ENCODE data around the gene RLN3. TPM values are rescaled to one million over a fixed set of nuclear protein-coding genes. Genes with fewer than 3 reads are reported as not detected.
"Not testable (repeated sequence)": the region's sequence is repeated elsewhere in the genome, so short reads cannot be mapped to it uniquely, and the experiment has no call there.

RLN3 gene
- total RNA-seq, 2 experiments from 2014 or later: not detected

DNA sequence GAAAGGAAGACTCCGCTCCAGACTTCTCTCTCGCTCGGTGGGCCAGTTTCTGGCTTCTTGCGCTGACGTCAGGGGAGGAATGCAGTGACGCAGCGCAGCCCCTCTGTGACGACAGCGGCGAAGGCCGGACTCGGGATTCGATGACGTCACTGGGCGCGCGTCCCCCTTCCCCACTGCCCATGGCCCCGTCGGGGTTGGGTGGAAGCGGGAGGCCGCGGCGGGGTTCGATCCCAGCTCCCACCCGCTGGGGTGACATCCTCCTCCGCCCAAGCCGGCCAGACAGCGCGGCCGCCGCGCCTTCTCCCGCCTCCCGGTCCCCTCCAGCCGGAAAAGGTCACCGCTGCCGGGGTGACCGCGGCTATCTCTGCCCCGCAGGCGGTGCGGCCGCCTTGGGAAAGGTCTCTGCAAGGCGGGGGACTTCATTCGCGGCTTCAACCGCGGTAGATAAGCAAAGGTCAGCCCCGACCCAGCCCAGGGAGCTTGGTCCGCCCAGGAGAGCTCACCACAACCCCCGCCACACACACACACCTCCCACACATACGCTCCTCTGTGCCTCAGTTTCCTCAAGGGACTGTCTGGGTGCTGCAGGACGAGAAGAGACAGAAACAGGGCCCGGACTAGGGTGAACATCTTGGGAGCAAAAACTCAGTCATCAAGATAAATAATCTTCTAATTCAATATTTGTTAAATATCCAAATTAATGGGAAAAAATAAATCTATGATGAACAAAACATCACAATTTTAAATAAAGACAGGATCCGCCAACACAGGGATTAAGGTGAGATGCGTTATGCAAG, 21.0 kb upstream of the RLN3 start:
- ATAC-seq: peak; percentile 32
- no peak for DNase-seq
- peak overlapping the region; percentile 99 for H3K27ac Mint-ChIP-seq
- H3K27me3 Mint-ChIP-seq: no peaks in the 10 kb centered on the region
- H3K4me3 Mint-ChIP-seq: peak overlapping the region; percentile 97
- no peaks in the 10 kb centered on the region for H3K36me3 Mint-ChIP-seq
- CTCF ChIA-PET: interaction anchor here (1.0 to 2.9 kb wide), 9 partner anchors 25 to 145 kb away, joined by 3 to 19 read pairs (median 4); partner anchors contain the start of genes ASF1B, IL27RA and MISP3
- peaks cover 35% of the 10 kb centered on the region for H3K4me1 Mint-ChIP-seq
- no peaks in the 10 kb centered on the region for H3K9me3 Mint-ChIP-seq (ENCODE audit: low read depth)

DNA sequence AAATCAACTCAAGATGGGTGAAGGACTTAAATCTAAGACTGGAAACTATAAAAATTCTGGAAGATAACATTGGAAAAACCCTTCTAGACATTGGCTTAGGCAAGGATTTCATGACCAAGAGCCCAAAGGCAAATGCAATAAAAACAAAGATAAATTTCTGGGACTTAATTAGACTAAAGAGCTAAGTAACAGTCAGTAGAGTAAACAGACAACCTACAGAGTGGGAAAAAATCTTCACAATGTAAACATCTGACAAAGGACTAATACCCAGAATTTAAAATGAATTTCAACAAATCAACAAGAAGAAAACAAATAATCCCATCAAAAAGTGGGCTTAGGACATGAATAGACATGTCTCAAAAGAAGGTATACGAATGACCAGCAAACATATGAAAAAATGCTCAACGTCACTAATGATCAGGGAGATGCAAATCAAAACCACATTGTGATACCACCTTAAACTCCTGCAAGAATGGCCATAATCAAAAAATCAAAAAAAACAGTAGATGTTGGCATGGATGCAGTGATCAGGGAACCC, 15.5 kb upstream of the RLN3 start:
- DNase-seq (no peak), ATAC-seq (no peak)
- H3K27me3 Mint-ChIP-seq: no peaks in the 10 kb centered on the region
- no peaks in the 10 kb centered on the region for H3K36me3 Mint-ChIP-seq
- peaks cover 2% of the 10 kb centered on the region for H3K4me1 Mint-ChIP-seq
- no peaks in the 10 kb centered on the region for H3K9me3 Mint-ChIP-seq (ENCODE audit: low read depth)
- CTCF ChIA-PET: no interaction called here
- no peak overlapping the region for H3K27ac Mint-ChIP-seq
- no peak overlapping the region for H3K4me3 Mint-ChIP-seq

- CTCF ChIA-PET: interaction anchor here (2.0 kb wide), 1 partner anchor 56 kb away, joined by 5 read pairs; no protein-coding TSS in a partner anchor
- no peaks in the 10 kb centered on the region for H3K9me3 Mint-ChIP-seq (ENCODE audit: low read depth)
- H3K36me3 Mint-ChIP-seq: no peaks in the 10 kb centered on the region
- no peaks in the 10 kb centered on the region for H3K27me3 Mint-ChIP-seq
- ATAC-seq (no peak), DNase-seq (no peak)
- H3K27ac Mint-ChIP-seq: no peak overlapping the region
- no peak overlapping the region for H3K4me3 Mint-ChIP-seq
- H3K4me1 Mint-ChIP-seq: peaks cover 2% of the 10 kb centered on the region
Measured at GRCh38 chr19:14015524-14016035, 12.4 kb upstream of the RLN3 start.

DNA sequence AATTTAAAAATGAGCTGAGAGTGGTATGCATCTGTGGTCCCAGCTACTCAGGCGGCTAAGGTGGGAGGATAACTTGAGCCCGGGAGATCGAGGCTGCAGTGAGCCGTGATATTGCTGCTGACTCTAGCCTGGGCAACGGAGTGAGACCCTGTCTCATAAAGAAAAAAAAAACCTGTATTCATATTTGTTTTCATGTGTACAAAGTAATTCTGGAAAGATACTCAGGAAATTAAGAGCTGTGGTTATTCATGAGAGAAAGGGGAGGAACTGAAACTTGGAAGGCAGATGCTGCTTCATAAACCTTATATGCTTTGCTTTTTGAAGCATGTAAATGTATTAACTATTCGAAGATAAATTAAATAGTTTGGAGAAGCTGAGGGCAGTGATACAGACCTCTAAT, 8.8 kb upstream of the RLN3 start:
- no peaks in the 10 kb centered on the region for H3K9me3 Mint-ChIP-seq (ENCODE audit: low read depth)
- no peak for DNase-seq
- H3K27me3 Mint-ChIP-seq: no peaks in the 10 kb centered on the region
- H3K36me3 Mint-ChIP-seq: no peaks in the 10 kb centered on the region
- no peak for ATAC-seq
- no peak overlapping the region for H3K4me3 Mint-ChIP-seq
- CTCF ChIA-PET: interaction anchor here (0.8 to 2.1 kb wide), 11 partner anchors 9 to 361 kb away, joined by 3 to 8 read pairs (median 3); partner anchors contain the start of genes IL27RA and RLN3
- peaks cover 7% of the 10 kb centered on the region for H3K4me1 Mint-ChIP-seq
- no peak overlapping the region for H3K27ac Mint-ChIP-seq

GRCh38 chr19:14019739-14020138, 8.2 kb upstream of the RLN3 start:
- H3K9me3 Mint-ChIP-seq (ENCODE audit: low read depth); DNase-seq; H3K4me1 Mint-ChIP-seq; H3K36me3 Mint-ChIP-seq; H3K27ac Mint-ChIP-seq; H3K4me3 Mint-ChIP-seq; ATAC-seq; H3K27me3 Mint-ChIP-seq: not testable (repeated sequence)
- CTCF ChIA-PET: interaction anchor here (0.9 to 2.1 kb wide), 6 partner anchors 12 to 139 kb away, joined by 3 to 8 read pairs (median 3); partner anchors contain the start of gene IL27RA

DNA sequence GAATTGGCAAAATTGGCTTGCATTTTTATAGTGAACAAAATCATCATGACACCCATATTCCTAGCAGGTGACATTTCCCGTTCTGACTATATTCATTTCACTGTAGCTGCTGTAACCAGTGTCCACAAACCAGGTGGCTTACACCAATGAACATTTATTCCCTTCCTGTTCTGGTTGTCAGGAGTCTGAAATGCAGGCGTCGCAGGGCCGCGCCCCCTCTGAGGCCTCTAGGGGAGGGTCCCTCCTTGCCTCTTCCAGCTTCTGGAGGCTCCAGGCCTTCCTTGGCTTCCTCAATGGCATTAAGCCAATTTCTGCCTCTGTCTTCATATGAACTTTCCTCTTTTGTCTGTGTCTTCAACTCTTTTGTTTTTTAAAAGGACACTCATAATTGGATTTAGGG, 6.5 kb upstream of the RLN3 start:
- Mint-ChIP-seq H3K36me3 (no peaks in the 10 kb centered on the region), H3K27ac (no peak overlapping the region), H3K4me3 (no peak overlapping the region), H3K27me3 (no peaks in the 10 kb centered on the region), H3K9me3 (ENCODE audit: low read depth) (no peaks in the 10 kb centered on the region), H3K4me1 (peaks cover 7% of the 10 kb centered on the region)
- ATAC-seq (peak; percentile 20), DNase-seq (no peak)
- CTCF ChIA-PET: interaction anchor here (0.9 to 2.8 kb wide), 4 partner anchors 10 to 141 kb away, joined by 3 to 19 read pairs (median 6); partner anchors contain the start of gene IL27RA

DNA sequence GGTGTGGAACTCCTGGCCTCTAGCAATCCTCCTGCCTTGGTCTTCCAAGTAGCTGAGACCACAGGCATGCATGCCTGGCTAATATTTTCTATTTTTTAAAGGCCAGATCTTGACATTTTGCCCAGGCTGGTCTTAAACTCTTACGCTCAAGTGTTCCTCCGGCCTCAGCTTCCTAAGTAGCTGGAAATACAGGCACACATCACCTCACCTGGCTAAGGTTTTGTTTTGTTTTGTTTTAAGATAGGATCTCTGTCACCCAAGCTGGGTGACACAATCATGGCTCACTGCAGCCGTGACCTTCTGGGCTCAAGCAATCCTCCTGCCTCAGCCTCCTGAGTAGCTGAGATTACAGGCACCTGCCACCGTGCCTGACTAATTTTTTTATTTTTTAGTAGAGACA, 5.5 kb upstream of the RLN3 start:
- Mint-ChIP-seq H3K9me3 (ENCODE audit: low read depth) (no peaks in the 10 kb centered on the region), H3K4me1 (peaks cover 7% of the 10 kb centered on the region), H3K4me3 (no peak overlapping the region), H3K27ac (no peak overlapping the region), H3K27me3 (no peaks in the 10 kb centered on the region), H3K36me3 (no peaks in the 10 kb centered on the region)
- CTCF ChIA-PET: interaction anchor here (0.9 to 2.8 kb wide), 2 partner anchors 9 to 142 kb away, joined by 3 to 19 read pairs; partner anchors contain the start of gene IL27RA
- DNase-seq (no peak), ATAC-seq (no peak)

GRCh38 chr19:14023404-14024235, 4.3 kb upstream of the RLN3 start:
- H3K4me3 Mint-ChIP-seq: no peak overlapping the region
- no peaks in the 10 kb centered on the region for H3K9me3 Mint-ChIP-seq (ENCODE audit: low read depth)
- no peak overlapping the region for H3K27ac Mint-ChIP-seq
- H3K27me3 Mint-ChIP-seq: peaks cover 3% of the 10 kb centered on the region
- peaks cover 7% of the 10 kb centered on the region for H3K4me1 Mint-ChIP-seq
- H3K36me3 Mint-ChIP-seq: no peaks in the 10 kb centered on the region
- CTCF ChIA-PET: interaction anchor here (2.8 kb wide), 1 partner anchor 7 kb away, joined by 19 read pairs; the partner anchor contains the start of gene IL27RA
- DNase-seq (no peak), ATAC-seq (no peak)

DNA sequence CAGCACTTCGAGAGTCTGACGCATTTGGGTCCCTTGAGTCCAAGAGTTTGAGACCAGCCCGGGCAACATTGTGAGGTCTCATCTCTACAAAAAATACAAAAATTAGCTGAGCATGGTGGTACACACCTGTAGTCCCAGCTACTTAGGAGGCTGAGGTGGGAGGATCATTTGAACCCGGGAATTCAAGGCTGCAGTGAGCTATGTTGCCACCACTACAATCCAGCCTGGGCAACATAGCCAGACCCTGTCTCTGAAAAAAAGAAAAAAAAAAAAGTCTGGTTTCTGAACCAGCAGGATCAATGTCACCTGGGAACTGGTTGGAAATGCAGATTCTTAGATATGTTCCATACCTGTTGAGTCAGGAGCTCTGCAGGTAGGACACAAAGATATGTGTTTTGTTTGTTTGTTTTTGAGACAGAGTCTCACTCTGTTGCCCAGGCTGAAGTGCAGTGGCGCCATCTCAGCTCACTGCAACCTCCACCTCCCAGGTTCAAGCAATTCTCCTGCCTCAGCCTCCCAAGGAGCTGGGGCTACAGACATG, 1.2 kb upstream of the RLN3 start:
- H3K27me3 Mint-ChIP-seq; H3K9me3 Mint-ChIP-seq (ENCODE audit: low read depth); H3K4me3 Mint-ChIP-seq; ATAC-seq; H3K27ac Mint-ChIP-seq; DNase-seq; H3K36me3 Mint-ChIP-seq: not testable (repeated sequence)
- H3K4me1 Mint-ChIP-seq: peaks cover 16% of the 10 kb centered on the region
- CTCF ChIA-PET: interaction anchor here (1.2 to 1.7 kb wide), 2 partner anchors 16 to 124 kb away, joined by 3 read pairs; no protein-coding TSS in a partner anchor

DNA sequence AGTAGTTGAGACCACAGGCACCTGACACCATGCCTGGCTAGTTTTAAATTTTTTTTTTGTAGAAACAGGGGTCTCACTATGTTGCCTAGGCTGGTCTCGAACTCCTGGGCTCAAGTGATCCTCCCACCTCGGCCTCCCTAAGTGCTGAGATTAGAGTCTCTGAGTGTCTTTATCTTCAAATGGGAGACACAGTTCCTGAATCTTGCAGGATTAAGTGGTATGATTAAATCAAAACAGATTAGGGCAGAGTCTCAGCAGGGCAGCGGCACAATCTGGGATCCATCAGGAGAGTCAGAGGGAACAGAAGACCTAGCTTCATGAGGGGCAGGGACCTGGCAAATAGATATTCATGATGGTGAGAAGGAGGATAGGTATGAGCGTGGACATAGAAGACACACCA, 953 bp downstream of the RLN3 start:
- H3K27me3 Mint-ChIP-seq: peaks cover 6% of the 10 kb centered on the region
- peaks cover 4% of the 10 kb centered on the region for H3K36me3 Mint-ChIP-seq
- DNase-seq (no peak), ATAC-seq (no peak)
- H3K4me3 Mint-ChIP-seq: no peak overlapping the region
- H3K4me1 Mint-ChIP-seq: peaks cover 16% of the 10 kb centered on the region
- H3K27ac Mint-ChIP-seq: no peak overlapping the region
- CTCF ChIA-PET: interaction anchor here (0.6 to 2.3 kb wide), 4 partner anchors 10 to 142 kb away, joined by 3 to 8 read pairs (median 4); partner anchors contain the start of gene MISP3
- no peaks in the 10 kb centered on the region for H3K9me3 Mint-ChIP-seq (ENCODE audit: low read depth)

DNA sequence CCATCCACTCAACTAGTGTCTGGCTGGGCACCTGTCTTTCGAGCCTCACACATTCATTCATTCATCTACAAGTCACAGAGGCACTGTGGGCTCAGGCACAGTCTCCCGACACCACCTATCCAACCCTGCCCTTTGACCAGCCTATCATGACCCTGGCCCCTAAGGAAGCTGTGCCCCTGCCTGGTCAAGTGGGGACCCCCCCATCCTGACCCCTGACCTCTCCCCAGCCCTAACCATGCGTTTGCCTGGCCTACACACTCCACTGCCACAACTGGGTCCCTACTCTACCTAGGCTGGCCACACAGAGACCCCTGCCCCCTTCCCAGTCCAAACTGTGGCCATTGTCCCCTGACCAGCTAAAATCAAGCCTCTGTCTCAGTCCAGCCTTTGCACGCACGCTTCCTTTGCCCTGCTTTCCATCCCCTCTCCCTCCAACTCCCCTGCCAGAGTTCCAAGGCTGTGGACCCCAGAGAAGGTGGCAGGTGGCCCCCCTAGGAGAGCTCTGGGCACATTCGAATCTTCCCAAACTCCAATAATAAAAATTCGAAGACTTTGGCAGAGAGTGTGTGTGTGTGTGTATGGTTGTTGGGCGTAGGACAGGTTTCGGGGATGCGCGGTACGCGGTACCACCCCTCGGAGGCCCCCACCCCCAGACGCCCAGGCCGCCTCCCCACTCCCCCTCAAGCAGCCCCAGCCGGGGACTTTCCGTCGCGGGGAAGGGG, 3.2 kb downstream of the RLN3 start:
- no peak for ATAC-seq
- peaks cover 8% of the 10 kb centered on the region for H3K36me3 Mint-ChIP-seq
- H3K4me1 Mint-ChIP-seq: peaks cover 18% of the 10 kb centered on the region
- H3K9me3 Mint-ChIP-seq (ENCODE audit: low read depth): no peaks in the 10 kb centered on the region
- no peak for DNase-seq
- H3K4me3 Mint-ChIP-seq: peak overlapping the region; percentile 90
- H3K27me3 Mint-ChIP-seq: peaks cover 6% of the 10 kb centered on the region
- H3K27ac Mint-ChIP-seq: peak overlapping the region; percentile 90
- CTCF ChIA-PET: interaction anchor here (0.7 to 2.9 kb wide), 40 partner anchors 9 to 169 kb away, joined by 3 to 24 read pairs (median 4); partner anchors contain the start of genes ASF1B, BRME1, CC2D1A and DCAF15

Data from activated CD8-positive, alpha-beta memory T cell treated with anti-CD3 and anti-CD28 coated beads, Interleukin-2, amount 10 ng/mL, durations not matched to agents 7 days and 5 days (primary cell).